ENCODE data around the gene NF1.

The NF1 gene

GRCh38 chr17:31390748-31391495 lies 296.1 kb downstream of the NF1 start:
- Histone ChIP-seq H3K9ac (ENCODE audit: low read depth, low read length) (no peak overlapping the region), H3K27me3 (ENCODE audit: control insufficient read depth, insufficient read depth, low read length) (peaks cover 48% of the 10 kb centered on the region), H3K4me3 (ENCODE audit: low read length) (peak overlapping the region; percentile 34)

GRCh38 chr17:31391496-31391949 lies 296.7 kb downstream of the NF1 start, which contains the start of gene RAB11FIP4:
Gene RAB11FIP4 (plus strand): TSS chr17:31391675. CDS start chr17:31391853, 178 bp downstream.
- Histone ChIP-seq H3K36me3 (ENCODE audit: insufficient read depth, low read length) (no peaks in the 10 kb centered on the region), H3K4me3 (ENCODE audit: low read length) (peak within 1 kb of the TSS; percentile 34), H3K4me2 (ENCODE audit: low read length) (peak within 1 kb of the TSS; percentile 64), H3K9me3 (replicated peaks; ENCODE audit: low read length) (no peaks in the 10 kb centered on the region), H3K4me1 (ENCODE audit: control insufficient read depth, insufficient read depth, low read length) (no peaks in the 10 kb centered on the region), H3K27me3 (ENCODE audit: control insufficient read depth, insufficient read depth, low read length) (peaks cover 48% of the 10 kb centered on the region), H3K9ac (ENCODE audit: low read depth, low read length) (no peak within 1 kb of the TSS)

More at GRCh38 chr17:31390748-31391495, 296.1 kb downstream of the NF1 start:
- Histone ChIP-seq H3K9me3 (replicated peaks; ENCODE audit: low read length) (no peaks in the 10 kb centered on the region), H3K4me1 (ENCODE audit: control insufficient read depth, insufficient read depth, low read length) (no peaks in the 10 kb centered on the region), H3K36me3 (ENCODE audit: insufficient read depth, low read length) (no peaks in the 10 kb centered on the region), H3K4me2 (ENCODE audit: low read length) (peak overlapping the region; percentile 64)

- H3K4me2 ChIP-seq (ENCODE audit: low read length) = peak overlapping the region; percentile 28
- H3K4me1 ChIP-seq (ENCODE audit: control insufficient read depth, insufficient read depth, low read length) = no peaks in the 10 kb centered on the region
- no peaks in the 10 kb centered on the region for H3K9me3 ChIP-seq (replicated peaks; ENCODE audit: low read length)
- H3K4me3 ChIP-seq (ENCODE audit: low read length) = no peak overlapping the region
- H3K27me3 ChIP-seq (ENCODE audit: control insufficient read depth, insufficient read depth, low read length) = peaks cover 48% of the 10 kb centered on the region
- no peaks in the 10 kb centered on the region for H3K36me3 ChIP-seq (ENCODE audit: insufficient read depth, low read length)
- no peak overlapping the region for H3K9ac ChIP-seq (ENCODE audit: low read depth, low read length)
Measured at GRCh38 chr17:31392002-31392855, 297.5 kb downstream of the NF1 start.

DNA sequence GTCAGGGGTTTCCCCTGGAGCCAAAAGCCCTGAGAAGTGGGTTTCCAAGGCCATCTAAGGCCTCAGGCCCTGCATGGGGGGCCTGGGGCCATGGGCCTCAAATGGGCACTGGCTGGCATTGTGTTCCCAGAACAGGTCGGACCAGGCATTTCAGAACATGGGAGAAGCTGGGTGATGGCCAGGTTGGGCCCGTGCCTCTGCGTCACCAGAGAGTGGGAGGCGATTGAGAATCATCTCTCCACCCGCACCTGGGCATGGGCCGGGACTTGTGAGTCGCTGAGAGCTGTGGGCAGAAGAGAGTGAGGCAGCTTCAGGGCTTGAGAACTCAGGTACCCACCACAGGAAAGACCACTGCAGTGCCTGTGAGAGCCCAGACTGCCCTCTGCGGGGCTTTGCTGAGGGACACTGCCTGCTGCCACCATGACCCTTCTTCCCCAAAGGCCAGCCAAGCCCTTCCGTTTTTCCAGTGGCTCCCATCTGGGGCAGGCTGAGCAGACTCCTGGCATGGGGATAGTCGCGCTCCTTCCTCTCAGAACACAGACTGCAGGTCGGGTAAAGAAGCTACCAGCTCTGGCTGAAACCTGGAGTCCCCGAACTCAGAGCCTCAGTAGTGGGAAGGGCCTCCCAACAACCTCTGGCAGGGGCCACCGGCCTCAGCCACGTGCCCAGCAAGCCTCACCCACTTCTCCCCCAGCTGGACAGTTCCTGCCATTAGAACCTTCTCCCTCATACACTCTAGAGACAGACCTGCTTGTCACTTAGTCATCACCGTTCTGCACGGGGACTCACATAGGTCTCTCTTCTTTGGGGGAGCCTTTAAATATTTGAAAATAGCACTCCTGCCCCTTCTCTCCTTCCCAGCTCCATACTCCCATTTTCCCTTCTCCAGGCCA lies 298.3 kb downstream of the NF1 start:
- Histone ChIP-seq H3K36me3 (ENCODE audit: insufficient read depth, low read length) (no peaks in the 10 kb centered on the region), H3K4me3 (ENCODE audit: low read length) (no peak overlapping the region), H3K9ac (ENCODE audit: low read depth, low read length) (no peak overlapping the region), H3K9me3 (replicated peaks; ENCODE audit: low read length) (no peaks in the 10 kb centered on the region), H3K4me1 (ENCODE audit: control insufficient read depth, insufficient read depth, low read length) (no peaks in the 10 kb centered on the region), H3K4me2 (ENCODE audit: low read length) (no peak overlapping the region), H3K27me3 (ENCODE audit: control insufficient read depth, insufficient read depth, low read length) (peaks cover 49% of the 10 kb centered on the region)

- peaks cover 54% of the 10 kb centered on the region for H3K27me3 ChIP-seq (ENCODE audit: control insufficient read depth, insufficient read depth, low read length)
- no peaks in the 10 kb centered on the region for H3K36me3 ChIP-seq (ENCODE audit: insufficient read depth, low read length)
- H3K4me1 ChIP-seq (ENCODE audit: control insufficient read depth, insufficient read depth, low read length) = no peaks in the 10 kb centered on the region
- no peak overlapping the region for H3K4me3 ChIP-seq (ENCODE audit: low read length)
- H3K4me2 ChIP-seq (ENCODE audit: low read length) = no peak overlapping the region
- H3K9ac ChIP-seq (ENCODE audit: low read depth, low read length) = no peak overlapping the region
- no peaks in the 10 kb centered on the region for H3K9me3 ChIP-seq (replicated peaks; ENCODE audit: low read length)
Measured at GRCh38 chr17:31393749-31394146, 299.0 kb downstream of the NF1 start.

DNA sequence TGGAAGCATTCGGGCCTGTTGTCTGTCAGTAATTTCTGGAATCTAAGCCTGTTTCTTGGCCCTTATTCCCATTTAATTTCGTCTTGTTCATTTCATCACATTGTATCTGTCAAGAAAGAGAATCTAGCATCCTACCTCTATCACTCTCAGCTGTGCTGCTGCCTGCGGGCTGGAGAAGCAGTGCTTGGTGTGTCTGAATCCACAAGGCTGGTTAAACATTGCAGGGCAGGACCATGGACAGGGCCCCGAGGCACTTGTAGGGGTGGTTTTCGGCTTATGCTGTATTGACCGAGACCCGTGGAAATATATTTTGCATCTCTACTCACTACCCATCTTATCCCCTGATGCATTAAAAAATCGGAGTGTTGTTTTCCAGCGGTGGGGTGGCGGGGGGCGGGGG lies 299.8 kb downstream of the NF1 start:
- no peaks in the 10 kb centered on the region for H3K4me1 ChIP-seq (ENCODE audit: control insufficient read depth, insufficient read depth, low read length)

GRCh38 chr17:31397256-31397939 lies 302.6 kb downstream of the NF1 start:
- H3K9me3 ChIP-seq (replicated peaks; ENCODE audit: low read length) = no peaks in the 10 kb centered on the region
- no peaks in the 10 kb centered on the region for H3K4me1 ChIP-seq (ENCODE audit: control insufficient read depth, insufficient read depth, low read length)
- H3K4me2 ChIP-seq (ENCODE audit: low read length) = no peak overlapping the region
- no peak overlapping the region for H3K4me3 ChIP-seq (ENCODE audit: low read length)
- no peak overlapping the region for H3K9ac ChIP-seq (ENCODE audit: low read depth, low read length)
- H3K36me3 ChIP-seq (ENCODE audit: insufficient read depth, low read length) = no peaks in the 10 kb centered on the region
- H3K27me3 ChIP-seq (ENCODE audit: control insufficient read depth, insufficient read depth, low read length) = peaks cover 34% of the 10 kb centered on the region

More for the DNA sequence above, 299.8 kb downstream of the NF1 start:
- peaks cover 53% of the 10 kb centered on the region for H3K27me3 ChIP-seq (ENCODE audit: control insufficient read depth, insufficient read depth, low read length)
- H3K9me3 ChIP-seq (replicated peaks; ENCODE audit: low read length) = no peaks in the 10 kb centered on the region
- H3K36me3 ChIP-seq (ENCODE audit: insufficient read depth, low read length) = no peaks in the 10 kb centered on the region
- no peak overlapping the region for H3K4me2 ChIP-seq (ENCODE audit: low read length)
- H3K9ac ChIP-seq (ENCODE audit: low read depth, low read length) = no peak overlapping the region
- H3K4me3 ChIP-seq (ENCODE audit: low read length) = no peak overlapping the region

DNA sequence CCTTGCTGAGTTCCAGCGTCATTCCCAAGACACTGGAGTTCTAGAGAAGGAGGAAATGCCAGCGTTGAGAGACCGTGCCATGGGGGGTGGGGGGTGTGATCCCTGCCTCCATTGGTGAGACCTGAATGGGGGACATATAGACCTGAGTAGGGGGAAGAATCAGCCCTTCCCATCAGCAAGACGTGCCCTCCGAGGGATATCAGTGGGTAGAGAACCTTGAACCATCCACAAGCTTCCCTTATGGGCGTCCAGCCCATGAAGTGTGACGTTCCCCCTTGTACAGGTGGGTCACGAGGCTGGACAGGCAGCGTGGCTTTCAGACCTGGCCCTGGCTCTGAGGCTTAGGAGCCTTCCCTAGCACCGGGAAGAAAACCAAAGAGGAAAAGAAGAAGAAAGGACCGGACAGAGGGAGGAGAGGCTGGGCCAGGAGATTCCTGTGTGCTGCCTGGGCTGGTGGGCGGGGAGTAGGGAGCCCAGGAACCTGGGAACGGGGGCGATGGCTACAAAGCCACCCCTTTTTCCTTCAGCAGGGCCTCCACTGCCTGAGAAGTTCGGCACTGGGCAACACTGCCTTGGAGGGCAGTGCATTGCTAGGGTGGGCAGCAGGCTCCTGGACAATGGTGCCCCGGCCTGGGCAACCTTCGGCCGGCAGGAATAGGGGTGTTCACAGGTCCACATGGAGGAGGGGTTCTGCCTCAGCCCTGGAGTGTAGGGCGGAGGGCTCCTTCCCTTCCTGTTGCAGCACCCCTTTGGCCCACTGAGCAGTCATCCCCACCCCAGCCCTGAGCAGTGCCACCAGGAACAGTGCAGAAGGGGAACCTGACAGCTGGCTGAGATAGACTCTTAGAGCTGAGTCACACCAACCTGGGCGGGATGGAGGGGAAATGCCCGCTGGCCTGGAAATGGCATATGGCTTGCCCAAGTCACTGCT lies 303.9 kb downstream of the NF1 start:
- no peaks in the 10 kb centered on the region for H3K36me3 ChIP-seq (ENCODE audit: insufficient read depth, low read length)
- H3K4me1 ChIP-seq (ENCODE audit: control insufficient read depth, insufficient read depth, low read length) = no peaks in the 10 kb centered on the region
- no peaks in the 10 kb centered on the region for H3K9me3 ChIP-seq (replicated peaks; ENCODE audit: low read length)
- peaks cover 22% of the 10 kb centered on the region for H3K27me3 ChIP-seq (ENCODE audit: control insufficient read depth, insufficient read depth, low read length)
- H3K4me3 ChIP-seq (ENCODE audit: low read length) = no peak overlapping the region
- H3K4me2 ChIP-seq (ENCODE audit: low read length) = no peak overlapping the region
- no peak overlapping the region for H3K9ac ChIP-seq (ENCODE audit: low read depth, low read length)

DNA sequence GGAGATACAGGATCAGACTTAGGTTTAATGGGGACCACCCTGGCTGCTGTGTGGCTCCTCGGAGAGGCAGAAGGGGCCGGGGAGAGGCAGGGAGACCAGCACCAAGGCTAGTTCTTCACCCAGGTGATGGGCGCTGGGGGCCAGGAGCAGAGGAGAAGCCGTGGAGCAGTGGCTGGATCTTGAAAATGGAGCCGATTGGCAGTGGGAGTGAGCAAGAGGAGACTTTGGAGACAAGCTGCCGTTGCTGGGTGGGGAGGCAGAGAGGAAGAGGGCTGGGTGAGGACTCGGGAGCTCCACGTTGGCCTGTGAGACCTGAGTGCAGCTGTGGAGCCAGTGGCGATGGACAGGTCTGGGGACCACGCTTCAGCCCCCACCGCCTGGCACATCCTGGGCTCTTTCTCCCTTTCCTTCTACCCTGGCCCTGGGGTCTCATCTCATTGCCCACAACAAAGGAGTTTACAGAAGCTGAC lies 305.7 kb downstream of the NF1 start:
- no peaks in the 10 kb centered on the region for H3K36me3 ChIP-seq (ENCODE audit: insufficient read depth, low read length)
- H3K4me3 ChIP-seq (ENCODE audit: low read length) = no peak overlapping the region
- H3K27me3 ChIP-seq (ENCODE audit: control insufficient read depth, insufficient read depth, low read length) = peaks cover 17% of the 10 kb centered on the region
- no peak overlapping the region for H3K4me2 ChIP-seq (ENCODE audit: low read length)
- no peak overlapping the region for H3K9ac ChIP-seq (ENCODE audit: low read depth, low read length)
- no peaks in the 10 kb centered on the region for H3K9me3 ChIP-seq (replicated peaks; ENCODE audit: low read length)
- no peaks in the 10 kb centered on the region for H3K4me1 ChIP-seq (ENCODE audit: control insufficient read depth, insufficient read depth, low read length)

All from skeletal muscle satellite cell (primary cell).